Stimulated activated naive CD8-positive, alpha-beta T cell treated with anti-CD3 and anti-CD28 coated beads, Interleukin-15, amount 100 ng/mL, for 72 hours (primary cell): ENCODE data around the gene ERO1B.

Experiments used
- ATAC-seq: fragments of 150-1000 bp; cut with Tn5 transposase; 2 replicates; pipeline ENCODE4 v1.10.0; 2021; ENCODE audit warnings: mild to moderate bottlenecking, moderate library complexity
- DNase-seq, 2 donors: peaks; one replicate each; pipeline ENCODE4 v3.0.0; 2021 to 2022
- H3K27ac Mint-ChIP-seq, 2 donors: one replicate each; pipeline ENCODE4 v1.8.0; 2022; ENCODE audit warnings: mild to moderate bottlenecking in 2 of 2, mixed read lengths in 2 of 2, moderate library complexity in 2 of 2
- H3K27me3 Mint-ChIP-seq: one replicate; pipeline ENCODE4 v1.8.0; 2022; ENCODE audit warnings: mixed read lengths
- H3K4me1 Mint-ChIP-seq: one replicate; pipeline ENCODE4 v1.8.0; 2022; ENCODE audit warnings: mild to moderate bottlenecking, mixed read lengths
- H3K4me3 Mint-ChIP-seq, 2 donors: one replicate each; pipeline ENCODE4 v1.8.0; 2022; ENCODE audit warnings: mild to moderate bottlenecking in 2 of 2, mixed read lengths in 2 of 2, moderate library complexity in 1 of 2
- H3K9me3 Mint-ChIP-seq, 2 donors: one replicate each; pipeline ENCODE4 v1.8.0; 2022; ENCODE audit warnings: mixed read lengths in 2 of 2

The ERO1B gene

GRCh38 chr1:236281198-236281653 lies 532 bp downstream of the ERO1B start:
- Mint-ChIP-seq H3K27me3 (no peaks in the 10 kb centered on the region), H3K27ac (peak overlapping the region; percentile 83 to 86), H3K4me3 (peak overlapping the region; percentile 86 to 88), H3K9me3 (peaks cover 0 to 3% of the 10 kb centered on the region in 2 donors), H3K4me1 (peaks cover 46% of the 10 kb centered on the region)
- DNase-seq (peak; percentile 32 to 41), ATAC-seq (peak; percentile 39)

- Mint-ChIP-seq H3K9me3 (peaks cover 0 to 9% of the 10 kb centered on the region in 2 donors), H3K27ac (peak overlapping the region; percentile 83 to 86), H3K4me3 (peak overlapping the region; percentile 86 to 88), H3K27me3 (no peaks in the 10 kb centered on the region), H3K4me1 (peaks cover 52% of the 10 kb centered on the region)
- ATAC-seq (no peak), DNase-seq (peak in 1 of 2 donors; percentile 28)
These were observed 1.1 kb downstream of the ERO1B start for GRCh38 chr1:236280438-236281197.

- peak; percentile 78 for ATAC-seq
- Mint-ChIP-seq H3K4me1 (peaks cover 19% of the 10 kb centered on the region), H3K4me3 (no peak overlapping the region), H3K27me3 (no peaks in the 10 kb centered on the region), H3K9me3 (peaks cover 0 to 9% of the 10 kb centered on the region in 2 donors), H3K27ac (no peak overlapping the region)
- no peak for DNase-seq
These were observed 6.2 kb downstream of the ERO1B start for GRCh38 chr1:236275586-236275985.

- Mint-ChIP-seq H3K27ac (no peak overlapping the region), H3K4me3 (no peak overlapping the region), H3K9me3 (peaks cover 0 to 9% of the 10 kb centered on the region in 2 donors), H3K4me1 (peaks cover 20% of the 10 kb centered on the region), H3K27me3 (no peaks in the 10 kb centered on the region)
- DNase-seq (no peak), ATAC-seq (no peak)
These were observed 6.7 kb downstream of the ERO1B start for GRCh38 chr1:236275061-236275460.

GRCh38 chr1:236273358-236273757 lies 8.4 kb downstream of the ERO1B start:
- Mint-ChIP-seq H3K27ac (no peak overlapping the region), H3K4me3 (no peak overlapping the region), H3K27me3 (no peaks in the 10 kb centered on the region), H3K4me1 (peaks cover 26% of the 10 kb centered on the region), H3K9me3 (peaks cover 0 to 9% of the 10 kb centered on the region in 2 donors)
- DNase-seq (no peak), ATAC-seq (no peak)

GRCh38 chr1:236269439-236269838 lies 12.3 kb downstream of the ERO1B start:
- H3K27me3 Mint-ChIP-seq, result no peaks in the 10 kb centered on the region
- ATAC-seq (no peak), DNase-seq (no peak)
- H3K4me3 Mint-ChIP-seq, result no peak overlapping the region
- H3K9me3 Mint-ChIP-seq, result no peaks in the 10 kb centered on the region
- peaks cover 15% of the 10 kb centered on the region for H3K4me1 Mint-ChIP-seq
- H3K27ac Mint-ChIP-seq, result no peak overlapping the region

- peaks cover 28 to 45% of the 10 kb centered on the region in 2 donors for H3K9me3 Mint-ChIP-seq
- ATAC-seq (no peak), DNase-seq (no peak)
- peaks cover 20% of the 10 kb centered on the region for H3K4me1 Mint-ChIP-seq
- H3K27me3 Mint-ChIP-seq, result no peaks in the 10 kb centered on the region
- H3K27ac Mint-ChIP-seq, result no peak overlapping the region
- H3K4me3 Mint-ChIP-seq, result no peak overlapping the region
These were observed 19.9 kb downstream of the ERO1B start for GRCh38 chr1:236261898-236262297.

- no peaks in the 10 kb centered on the region for H3K27me3 Mint-ChIP-seq
- H3K4me1 Mint-ChIP-seq, result peaks cover 20% of the 10 kb centered on the region
- H3K27ac Mint-ChIP-seq, result no peak overlapping the region
- H3K9me3 Mint-ChIP-seq, result peaks cover 28 to 45% of the 10 kb centered on the region in 2 donors
- H3K4me3 Mint-ChIP-seq, result no peak overlapping the region
- DNase-seq (no peak), ATAC-seq (no peak)
These were observed 20.7 kb downstream of the ERO1B start for GRCh38 chr1:236261033-236261432.

GRCh38 chr1:236259043-236259442 lies 22.7 kb downstream of the ERO1B start:
- Mint-ChIP-seq H3K27ac (no peak overlapping the region), H3K27me3 (no peaks in the 10 kb centered on the region), H3K9me3 (peaks cover 28 to 45% of the 10 kb centered on the region in 2 donors), H3K4me1 (peaks cover 20% of the 10 kb centered on the region), H3K4me3 (no peak overlapping the region)
- ATAC-seq (no peak), DNase-seq (no peak)

- peaks cover 28 to 45% of the 10 kb centered on the region in 2 donors for H3K9me3 Mint-ChIP-seq
- ATAC-seq (no peak), DNase-seq (no peak)
- no peak overlapping the region for H3K4me3 Mint-ChIP-seq
- no peaks in the 10 kb centered on the region for H3K27me3 Mint-ChIP-seq
- H3K4me1 Mint-ChIP-seq, result peaks cover 20% of the 10 kb centered on the region
- no peak overlapping the region for H3K27ac Mint-ChIP-seq
These were observed 23.6 kb downstream of the ERO1B start for GRCh38 chr1:236258114-236258622.

GRCh38 chr1:236257216-236257615 lies 24.5 kb downstream of the ERO1B start:
- H3K4me1 Mint-ChIP-seq, result peaks cover 20% of the 10 kb centered on the region
- H3K27me3 Mint-ChIP-seq, result no peaks in the 10 kb centered on the region
- DNase-seq (no peak), ATAC-seq (no peak)
- no peak overlapping the region for H3K4me3 Mint-ChIP-seq
- no peak overlapping the region for H3K27ac Mint-ChIP-seq
- H3K9me3 Mint-ChIP-seq, result peaks cover 28 to 44% of the 10 kb centered on the region in 2 donors

- no peak for ATAC-seq
- Mint-ChIP-seq H3K27ac (no peak overlapping the region), H3K4me3 (no peak overlapping the region), H3K4me1 (peaks cover 3% of the 10 kb centered on the region), H3K9me3 (peaks cover 14 to 17% of the 10 kb centered on the region in 2 donors), H3K27me3 (no peaks in the 10 kb centered on the region)
- no peak for DNase-seq
These were observed 27.7 kb downstream of the ERO1B start for GRCh38 chr1:236253918-236254637.

- Mint-ChIP-seq H3K4me3 (no peak overlapping the region), H3K27ac (no peak overlapping the region), H3K4me1 (no peaks in the 10 kb centered on the region), H3K9me3 (peaks cover 9 to 10% of the 10 kb centered on the region in 2 donors), H3K27me3 (no peaks in the 10 kb centered on the region)
- DNase-seq (no peak), ATAC-seq (no peak)
These were observed 28.6 kb downstream of the ERO1B start for GRCh38 chr1:236253119-236253518.

GRCh38 chr1:236251587-236251986 lies 30.2 kb downstream of the ERO1B start:
- Mint-ChIP-seq H3K27me3 (no peaks in the 10 kb centered on the region), H3K4me3 (no peak overlapping the region), H3K4me1 (no peaks in the 10 kb centered on the region), H3K27ac (no peak overlapping the region), H3K9me3 (no peaks in the 10 kb centered on the region)
- ATAC-seq (no peak), DNase-seq (no peak)

GRCh38 chr1:236247286-236247685 lies 34.5 kb downstream of the ERO1B start:
- Mint-ChIP-seq H3K9me3 (no peaks in the 10 kb centered on the region), H3K27me3 (no peaks in the 10 kb centered on the region), H3K27ac (no peak overlapping the region), H3K4me3 (no peak overlapping the region), H3K4me1 (no peaks in the 10 kb centered on the region)
- ATAC-seq, result no peak
- DNase-seq, result no peak

- Mint-ChIP-seq H3K27ac (no peak overlapping the region), H3K4me3 (no peak overlapping the region), H3K27me3 (no peaks in the 10 kb centered on the region), H3K9me3 (no peaks in the 10 kb centered on the region), H3K4me1 (no peaks in the 10 kb centered on the region)
- ATAC-seq, result no peak
- DNase-seq, result no peak
These were observed 39.2 kb downstream of the ERO1B start for GRCh38 chr1:236242568-236242967.
